Measurements from ENCODE around the gene EPB41L2. TPM values are rescaled to one million over a fixed set of nuclear protein-coding genes. Genes with fewer than 3 reads are reported as not detected.

The EPB41L2 gene
- total and polyA plus RNA-seq, 2 experiments from 2014 or later: 76.2 to 91.7 TPM

DNA sequence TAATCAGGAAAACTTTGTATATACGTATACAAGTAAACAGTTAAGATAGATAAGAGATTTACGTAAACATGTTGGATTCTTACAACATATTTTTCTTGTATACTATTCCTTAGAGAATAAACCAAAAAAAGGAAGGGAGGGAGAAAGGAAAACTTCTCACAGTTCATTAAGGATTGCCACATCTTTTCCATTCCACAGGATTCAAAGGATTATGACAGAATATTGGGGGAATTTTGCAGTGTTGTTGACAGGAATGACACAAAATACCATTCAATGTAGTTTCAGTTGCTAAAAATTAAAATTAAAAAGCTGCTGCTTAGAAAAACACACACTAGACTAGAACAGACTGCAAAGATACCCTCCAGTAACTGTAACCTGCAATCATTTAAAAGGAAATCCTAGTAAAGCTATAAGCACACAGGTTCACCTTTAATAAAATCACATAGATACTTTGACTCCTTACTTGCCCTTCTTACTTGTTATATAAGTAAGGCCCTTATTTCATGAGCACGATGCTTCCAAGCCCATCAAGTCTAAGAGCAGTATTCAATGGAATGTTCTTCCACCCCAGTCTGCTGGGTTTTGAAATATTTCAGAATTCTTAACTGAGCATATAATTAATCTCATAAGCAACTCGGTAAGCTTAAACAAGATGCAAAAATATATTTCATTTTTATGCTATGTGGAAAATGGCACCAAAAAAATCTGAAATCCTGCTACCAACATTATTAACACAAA is 128.0 kb downstream of the EPB41L2 start (continued):
- TF ChIP-seq ETS1 (IDR thresholded peaks at IDR 0.05) (no peak), POLR2AphosphoS5 (IDR thresholded peaks at IDR 0.05; ENCODE audit: low read depth) (no peak), CREB1 (CRISPR knock-in tag; IDR thresholded peaks at IDR 0.05; ENCODE audit: low read depth) (no peak), NANOG (IDR thresholded peaks at IDR 0.05; ENCODE audit: borderline replicate concordance) (no peak)

DNA sequence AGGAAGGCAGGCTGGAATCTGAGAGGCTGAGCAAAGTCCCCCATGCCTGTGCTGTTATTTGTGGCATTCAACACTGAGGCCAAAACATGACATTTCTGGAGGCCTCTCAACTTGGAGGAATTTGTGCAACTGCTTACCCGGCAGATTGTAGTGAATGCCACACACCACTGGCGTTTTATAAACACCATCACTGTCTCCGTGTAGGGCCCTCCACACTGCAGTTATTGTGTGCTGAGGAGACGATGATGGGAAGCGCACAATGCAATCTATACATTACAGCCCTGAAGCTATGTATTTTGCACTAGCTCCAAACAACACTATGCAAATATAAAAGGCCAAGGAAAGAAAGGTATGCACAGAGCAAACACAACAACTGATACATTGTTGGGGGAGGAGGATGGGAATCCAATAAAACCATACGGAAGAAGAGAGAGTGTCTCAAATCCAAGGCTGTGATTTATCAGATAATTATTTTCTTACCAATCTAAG is 129.3 kb downstream of the EPB41L2 start:
- ATAC-seq (peak; percentile 51), DNase-seq (ENCODE audit: low spot score) (peak; percentile 43)
- Mint-ChIP-seq H3K4me1 (peaks cover 35% of the 10 kb centered on the region), H3K36me3 (ENCODE audit: low read depth) (peaks cover 6% of the 10 kb centered on the region; the same call in 2 of the 3 replicates), H3K4me3 (no peak overlapping the region), H3K27me3 (ENCODE audit: insufficient read depth, low read depth, poor library complexity) (no peaks in the 10 kb centered on the region), H3K9me3 (peaks cover 3% of the 10 kb centered on the region; the same call in 2 of the 3 replicates), H3K27ac (peak overlapping the region; percentile 33)
- Histone ChIP-seq H3K36me3 (ENCODE audit: insufficient read depth) (no peaks in the 10 kb centered on the region), H3K79me2 (replicated peaks; ENCODE audit: insufficient read depth) (peaks cover 15% of the 10 kb centered on the region; the same call in 1 of the 2 replicates), H3K27ac (ENCODE audit: low read depth) (0 out of 2 replicates have a peak overlapping the region, but pooled peaks have one; percentile 17), H4K20me1 (replicated peaks; ENCODE audit: insufficient read depth) (no peaks in the 10 kb centered on the region), H3F3A (replicated peaks; ENCODE audit: low read depth) (no peaks in the 10 kb centered on the region), H3K4me2 (no peak overlapping the region), H3K4me1 (ENCODE audit: insufficient read depth) (peaks cover 26% of the 10 kb centered on the region), H3K4me3 (no peak overlapping the region), H3K27me3 (ENCODE audit: insufficient read depth) (no peaks in the 10 kb centered on the region), H3K9me2 (ENCODE audit: insufficient read depth) (no peaks in the 10 kb centered on the region), H2AFZ (no peak overlapping the region)
- no peak for TF ChIP-seq POLR2AphosphoS5 (IDR thresholded peaks at IDR 0.05; ENCODE audit: low read depth)
- no peak for TF ChIP-seq REST (IDR thresholded peaks at IDR 0.05; ENCODE audit: unreplicated experiment)

DNA sequence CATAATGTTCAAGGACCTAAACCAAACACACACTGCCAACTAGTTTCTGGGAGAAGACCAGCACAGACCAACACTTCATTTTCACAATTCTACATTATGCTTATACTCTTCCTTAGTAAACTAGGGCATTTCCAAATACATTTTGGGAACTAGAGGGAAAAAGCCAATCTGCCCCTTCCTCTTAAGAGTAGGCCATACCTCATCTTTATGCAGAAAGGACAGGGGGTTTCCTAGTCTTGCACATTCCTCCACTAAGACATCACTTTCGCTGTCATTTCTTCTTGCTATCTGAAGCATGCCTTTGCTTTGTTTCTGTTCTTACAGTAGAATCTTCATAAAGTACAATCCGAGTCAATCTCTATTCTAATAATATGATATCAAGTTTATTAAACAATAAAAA is 130.1 kb downstream of the EPB41L2 start:
- Histone ChIP-seq H3K4me3 (no peak overlapping the region), H3K27me3 (ENCODE audit: insufficient read depth) (no peaks in the 10 kb centered on the region), H3F3A (replicated peaks; ENCODE audit: low read depth) (no peaks in the 10 kb centered on the region), H3K4me1 (ENCODE audit: insufficient read depth) (peaks cover 26% of the 10 kb centered on the region), H3K9me2 (ENCODE audit: insufficient read depth) (no peaks in the 10 kb centered on the region), H4K20me1 (replicated peaks; ENCODE audit: insufficient read depth) (no peaks in the 10 kb centered on the region), H3K36me3 (ENCODE audit: insufficient read depth) (no peaks in the 10 kb centered on the region), H3K27ac (ENCODE audit: low read depth) (peak overlapping the region; percentile 17; the same call in 1 of the 2 replicates), H3K79me2 (replicated peaks; ENCODE audit: insufficient read depth) (peaks cover 15% of the 10 kb centered on the region; the same call in 1 of the 2 replicates), H2AFZ (no peak overlapping the region), H3K4me2 (no peak overlapping the region)
- H3K36me3 Mint-ChIP-seq (ENCODE audit: low read depth): peaks cover 6% of the 10 kb centered on the region; the same call in 2 of the 3 replicates
- ATAC-seq: no peak
- H3K4me1 Mint-ChIP-seq: peaks cover 31% of the 10 kb centered on the region
- no peak for DNase-seq (ENCODE audit: low spot score)
- 0 out of 2 replicates have a peak overlapping the region, but pooled peaks have one; percentile 5 for H3K27ac Mint-ChIP-seq
- H3K27me3 Mint-ChIP-seq (ENCODE audit: insufficient read depth, low read depth, poor library complexity): no peaks in the 10 kb centered on the region
- no peak overlapping the region for H3K4me3 Mint-ChIP-seq
- H3K9me3 Mint-ChIP-seq: peaks cover 3% of the 10 kb centered on the region; the same call in 2 of the 3 replicates
- TF ChIP-seq EZH2phosphoT487 (IDR thresholded peaks at IDR 0.05; ENCODE audit: unreplicated experiment): no peak
- TF ChIP-seq NANOG (IDR thresholded peaks at IDR 0.05; ENCODE audit: borderline replicate concordance): no peak
- no peak for TF ChIP-seq STAT1 (IDR thresholded peaks at IDR 0.05; ENCODE audit: unreplicated experiment)
- TF ChIP-seq JUNB (IDR thresholded peaks at IDR 0.05; ENCODE audit: unreplicated experiment): no peak
- no peak for TF ChIP-seq ZNF114 (CRISPR knock-in tag; IDR thresholded peaks at IDR 0.05)
- no peak for TF ChIP-seq POLR2AphosphoS5 (IDR thresholded peaks at IDR 0.05; ENCODE audit: low read depth)
- no peak for TF ChIP-seq CREB1 (CRISPR knock-in tag; IDR thresholded peaks at IDR 0.05; ENCODE audit: low read depth)
- TF ChIP-seq EZH2 (IDR thresholded peaks at IDR 0.05; ENCODE audit: low read depth, unreplicated experiment): no peak
- TF ChIP-seq ETS1 (IDR thresholded peaks at IDR 0.05): no peak
- TF ChIP-seq ZNF331 (CRISPR knock-in tag; IDR thresholded peaks at IDR 0.05; ENCODE audit: low read depth): no peak

Measured in GM23338 (cell line).